Neural progenitor cell (in vitro differentiated cells): ENCODE data around the gene YIF1B. TPM values are rescaled to one million over a fixed set of nuclear protein-coding genes. Genes with fewer than 3 reads are reported as not detected.

Experiments
- DNase-seq: peaks from one replicate; pipeline ENCODE4 v3.0.0-alpha.2; 2016; ENCODE audit warnings: low spot score
- H2AFZ ChIP-seq: fragments of 200-600 bp; sonication (generic); replicated peaks from 2 replicates; pipeline ENCODE4 v1.6.1; 2016; ENCODE audit warnings: antibody characterized with exemption
- H3F3A ChIP-seq: fragments of 200-600 bp; sonication (generic); 2 replicates; pipeline ENCODE4 v1.6.1; 2016; ENCODE audit warnings: antibody characterized with exemption, low read depth
- H3K27ac ChIP-seq: fragments of 200-600 bp; sonication (generic); 2 replicates; pipeline ENCODE4 v1.5.1; 2016; ENCODE audit warnings: mild to moderate bottlenecking
- H3K27me3 ChIP-seq: fragments of 200-600 bp; sonication (generic); 2 replicates; pipeline ENCODE4 v1.6.1; 2016; ENCODE audit warnings: mild to moderate bottlenecking, moderate library complexity
- H3K36me3 ChIP-seq: fragments of 200-600 bp; sonication (generic); 2 replicates; pipeline ENCODE4 v1.5.1; 2016
- H3K4me1 ChIP-seq: fragments of 200-600 bp; sonication (generic); 2 replicates; pipeline ENCODE4 v1.6.1; 2016; ENCODE audit warnings: mixed run types
- H3K4me2 ChIP-seq: fragments of 200-600 bp; sonication (generic); 2 replicates; pipeline ENCODE4 v1.6.1; 2016
- H3K4me3 ChIP-seq: fragments of 200-600 bp; sonication (generic); 2 replicates; pipeline ENCODE4 v1.5.1; 2016
- H3K79me2 ChIP-seq: fragments of 200-600 bp; sonication (generic); 2 replicates; pipeline ENCODE4 v1.6.1; 2016; ENCODE audit warnings: low read depth
- H3K9ac ChIP-seq: fragments of 200-600 bp; sonication (generic); 2 replicates; pipeline ENCODE4 v1.6.1; 2016
- H3K9me3 ChIP-seq: fragments of 200-600 bp; sonication (generic); 2 replicates; pipeline ENCODE4 v1.5.1; 2016; ENCODE audit warnings: low read depth
- H4K20me1 ChIP-seq: fragments of 200-600 bp; sonication (generic); 2 replicates; pipeline ENCODE4 v1.6.1; 2016; ENCODE audit warnings: low read depth
- H3K27ac Mint-ChIP-seq: 3 replicates; pipeline ENCODE4 v1.8.0; 2021; ENCODE audit warnings: mixed read lengths
- H3K27me3 Mint-ChIP-seq: 2 replicates; pipeline ENCODE4 v1.8.0; 2022; ENCODE audit warnings: low read depth, mild to moderate bottlenecking, inconsistent platforms, moderate library complexity, mixed read lengths; ENCODE audit not compliant: insufficient read depth
- H3K36me3 Mint-ChIP-seq: 3 replicates; pipeline ENCODE4 v1.8.0; 2021; ENCODE audit warnings: mixed read lengths
- H3K4me1 Mint-ChIP-seq: 3 replicates; pipeline ENCODE4 v1.8.0; 2021; ENCODE audit warnings: mixed read lengths
- H3K4me3 Mint-ChIP-seq: 3 replicates; pipeline ENCODE4 v1.8.0; 2021; ENCODE audit warnings: mild to moderate bottlenecking, moderate library complexity, mixed read lengths
- H3K9me3 Mint-ChIP-seq: 3 replicates; pipeline ENCODE4 v1.8.0; 2020; ENCODE audit warnings: mixed read lengths
- CTCF ChIP-seq: fragments of 200-600 bp; sonication (generic); IDR thresholded peaks from 2 replicates; pipeline ENCODE4 v1.5.1; 2017; ENCODE audit warnings: antibody characterized with exemption, mild to moderate bottlenecking
- EZH2 ChIP-seq: fragments of 200-600 bp; sonication (generic); IDR thresholded peaks from 2 replicates; pipeline ENCODE4 v1.6.1; 2017; ENCODE audit warnings: antibody characterized with exemption, mild to moderate bottlenecking, moderate library complexity
- EZH2phosphoT487 ChIP-seq: fragments of 200-600 bp; sonication (generic); IDR thresholded peaks from 2 replicates; pipeline ENCODE4 v1.6.1; 2017; ENCODE audit warnings: antibody characterized with exemption
- total RNA-seq: library from RNA; depleted of rRNA; stranded (reverse); fragments of >200 nt; gene quantifications from 2 replicates; pipeline ENCODE4 v1.2.3, GENCODE V29; 2015; ENCODE audit warnings: low replicate concordance

Gene YIF1B
- total RNA-seq, 1 donor from 2014 or later, result 38.1 TPM

GRCh38 chr19:38283271-38283670 is 32.5 kb downstream of the YIF1B start:
- no peak for DNase-seq
- H3K36me3 Mint-ChIP-seq, result no peaks in the 10 kb centered on the region
- H3K4me1 Mint-ChIP-seq, result peaks cover 10% of the 10 kb centered on the region
- Histone ChIP-seq H3K9me3 (no peaks in the 10 kb centered on the region), H3K27me3 (no peaks in the 10 kb centered on the region), H3F3A (no peaks in the 10 kb centered on the region), H2AFZ (no peak overlapping the region), H3K36me3 (no peaks in the 10 kb centered on the region), H4K20me1 (peaks cover 10% of the 10 kb centered on the region), H3K4me3 (no peak overlapping the region), H3K79me2 (peaks cover 38% of the 10 kb centered on the region), H3K4me2 (no peak overlapping the region), H3K4me1 (no peaks in the 10 kb centered on the region), H3K27ac (no peak overlapping the region), H3K9ac (no peak overlapping the region)
- no peak for TF ChIP-seq CTCF
- TF ChIP-seq EZH2, result no peak
- TF ChIP-seq EZH2phosphoT487, result no peak
- no peaks in the 10 kb centered on the region for H3K9me3 Mint-ChIP-seq
- H3K4me3 Mint-ChIP-seq, result no peak overlapping the region
- H3K27me3 Mint-ChIP-seq, result peaks cover 6% of the 10 kb centered on the region
- H3K27ac Mint-ChIP-seq, result no peak overlapping the region

- H3K27ac Mint-ChIP-seq, result no peak overlapping the region
- no peak overlapping the region for H3K4me3 Mint-ChIP-seq
These were observed 33.8 kb downstream of the YIF1B start for GRCh38 chr19:38281811-38282566.

GRCh38 chr19:38280030-38280921 is 35.5 kb downstream of the YIF1B start:
- H3K27ac Mint-ChIP-seq, result no peak overlapping the region
- peaks cover 8% of the 10 kb centered on the region for H3K4me1 Mint-ChIP-seq
- Histone ChIP-seq H3K36me3 (no peaks in the 10 kb centered on the region), H3K4me1 (peaks cover 5% of the 10 kb centered on the region), H4K20me1 (peaks cover 21% of the 10 kb centered on the region), H3K9me3 (no peaks in the 10 kb centered on the region), H2AFZ (no peak overlapping the region), H3K27me3 (no peaks in the 10 kb centered on the region), H3K4me2 (no peak overlapping the region), H3F3A (peaks cover 7% of the 10 kb centered on the region), H3K9ac (no peak overlapping the region), H3K27ac (no peak overlapping the region), H3K79me2 (peaks cover 64% of the 10 kb centered on the region), H3K4me3 (no peak overlapping the region)
- H3K4me3 Mint-ChIP-seq, result no peak overlapping the region
- no peak for DNase-seq
- TF ChIP-seq EZH2phosphoT487 (no peak), EZH2 (no peak), CTCF (no peak)
- no peaks in the 10 kb centered on the region for H3K36me3 Mint-ChIP-seq
- H3K9me3 Mint-ChIP-seq, result no peaks in the 10 kb centered on the region
- peaks cover 6% of the 10 kb centered on the region for H3K27me3 Mint-ChIP-seq

More at GRCh38 chr19:38281811-38282566, 33.8 kb downstream of the YIF1B start:
- no peaks in the 10 kb centered on the region for H3K36me3 Mint-ChIP-seq
- Histone ChIP-seq H3K79me2 (peaks cover 47% of the 10 kb centered on the region), H3K36me3 (no peaks in the 10 kb centered on the region), H3K9me3 (no peaks in the 10 kb centered on the region), H3K4me1 (peaks cover 5% of the 10 kb centered on the region), H3K27ac (no peak overlapping the region), H3K9ac (no peak overlapping the region), H4K20me1 (peaks cover 21% of the 10 kb centered on the region), H3K4me2 (no peak overlapping the region), H3F3A (peaks cover 7% of the 10 kb centered on the region), H3K27me3 (no peaks in the 10 kb centered on the region), H3K4me3 (no peak overlapping the region), H2AFZ (no peak overlapping the region)
- peaks cover 10% of the 10 kb centered on the region for H3K4me1 Mint-ChIP-seq
- H3K27me3 Mint-ChIP-seq, result peaks cover 6% of the 10 kb centered on the region
- no peak for DNase-seq
- no peaks in the 10 kb centered on the region for H3K9me3 Mint-ChIP-seq
- TF ChIP-seq EZH2phosphoT487 (no peak), CTCF (no peak), EZH2 (no peak)
